K562 (cell line): Measurements from ENCODE around the gene ITGAV.

ENCODE experiments used
- CEBPB ChIP-seq: fragments of 450-650 bp; IDR thresholded peaks from 2 replicates; pipeline ENCODE4 v1.6.1; 2016; ENCODE audit warnings: missing genetic modification characterization, missing compliant biosample characterization
- EZH2 ChIP-seq: IDR thresholded peaks from 2 replicates; pipeline ENCODE4 v1.6.1; 2012; ENCODE audit warnings: low read depth, mild to moderate bottlenecking, inconsistent platforms, low read length, borderline replicate concordance
- JUNB ChIP-seq: fragments of 450-650 bp; formaldehyde crosslinking; conservative IDR thresholded peaks from 2 replicates; pipeline ENCODE4 v1.4.0; 2020; ENCODE audit warnings: mild to moderate bottlenecking
- NFIC ChIP-seq: fragments of 450-650 bp; IDR thresholded peaks from 2 replicates; pipeline ENCODE4 v1.6.1; 2017; ENCODE audit warnings: mild to moderate bottlenecking, inconsistent platforms
- ZNF707 ChIP-seq: fragments of 250-450 bp; sonication (Bioruptor Pico); conservative IDR thresholded peaks from 2 replicates; pipeline ENCODE4 v1.8.0; 2022; ENCODE audit warnings: inconsistent platforms, mild to moderate bottlenecking, moderate library complexity

DNA sequence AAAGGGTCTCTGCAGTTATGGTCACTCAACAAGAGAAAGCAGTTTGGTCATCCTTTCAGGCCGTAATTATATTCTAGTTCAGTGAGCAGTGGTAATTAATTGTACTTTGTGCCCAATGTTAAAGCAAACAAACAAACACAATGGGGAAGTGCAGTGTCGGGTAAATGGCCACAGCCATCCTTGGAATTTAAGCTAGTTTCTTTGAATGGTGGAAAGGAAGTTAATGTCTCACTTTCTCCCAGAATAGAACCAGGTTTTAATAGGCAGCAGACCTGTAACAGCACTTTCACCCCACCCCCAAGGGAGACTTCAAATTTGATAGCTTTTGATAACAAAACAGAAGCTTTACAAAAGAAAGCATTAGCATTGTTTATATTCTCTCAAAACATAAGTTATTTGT is 20.0 kb upstream of the ITGAV start:
- TF ChIP-seq NFIC (no peak), EZH2 (no peak), JUNB (CRISPR knock-in tag) (no peak), ZNF707 (CRISPR knock-in tag) (no peak), CEBPB (tag) (no peak)
